ENCODE data around the gene SHROOM1.

DNA sequence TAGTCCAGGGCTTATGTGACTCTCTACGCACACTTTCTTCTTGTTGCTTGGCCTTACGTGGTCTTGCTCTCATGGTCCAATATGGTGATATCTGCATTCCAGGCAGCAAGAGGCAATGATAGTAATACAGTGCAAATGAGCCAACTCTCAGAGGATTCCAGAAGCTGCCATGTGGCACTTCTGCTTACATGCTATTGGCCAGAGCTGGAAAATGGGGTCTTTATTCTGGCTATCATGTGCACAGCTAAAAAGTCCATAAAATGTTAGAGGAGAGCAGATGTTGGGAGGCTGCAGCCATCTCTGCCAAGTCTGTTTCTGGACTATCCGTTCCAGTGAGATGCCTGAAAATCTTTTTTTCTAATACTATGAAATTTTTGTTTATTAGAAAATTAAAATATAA lies 50.5 kb downstream of the SHROOM1 start:
- TF ChIP-seq EZH2 (IDR thresholded peaks at IDR 0.05; ENCODE audit: borderline replicate concordance, insufficient read depth, low read length, poor library complexity, severe bottlenecking): no peak
- no peak for TF ChIP-seq EP300 (conservative IDR thresholded peaks at IDR 0.05; ENCODE audit: poor library complexity, severe bottlenecking)
- TF ChIP-seq, protein P1, sequence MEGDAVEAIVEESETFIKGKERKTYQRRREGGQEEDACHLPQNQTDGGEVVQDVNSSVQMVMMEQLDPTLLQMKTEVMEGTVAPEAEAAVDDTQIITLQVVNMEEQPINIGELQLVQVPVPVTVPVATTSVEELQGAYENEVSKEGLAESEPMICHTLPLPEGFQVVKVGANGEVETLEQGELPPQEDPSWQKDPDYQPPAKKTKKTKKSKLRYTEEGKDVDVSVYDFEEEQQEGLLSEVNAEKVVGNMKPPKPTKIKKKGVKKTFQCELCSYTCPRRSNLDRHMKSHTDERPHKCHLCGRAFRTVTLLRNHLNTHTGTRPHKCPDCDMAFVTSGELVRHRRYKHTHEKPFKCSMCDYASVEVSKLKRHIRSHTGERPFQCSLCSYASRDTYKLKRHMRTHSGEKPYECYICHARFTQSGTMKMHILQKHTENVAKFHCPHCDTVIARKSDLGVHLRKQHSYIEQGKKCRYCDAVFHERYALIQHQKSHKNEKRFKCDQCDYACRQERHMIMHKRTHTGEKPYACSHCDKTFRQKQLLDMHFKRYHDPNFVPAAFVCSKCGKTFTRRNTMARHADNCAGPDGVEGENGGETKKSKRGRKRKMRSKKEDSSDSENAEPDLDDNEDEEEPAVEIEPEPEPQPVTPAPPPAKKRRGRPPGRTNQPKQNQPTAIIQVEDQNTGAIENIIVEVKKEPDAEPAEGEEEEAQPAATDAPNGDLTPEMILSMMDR (IDR thresholded peaks at IDR 0.05; ENCODE audit: poor library complexity, severe bottlenecking): no peak
